ENCODE measurements around the gene HADH.
"Not testable (repeated sequence)": the region's sequence is repeated elsewhere in the genome, so short reads cannot be mapped to it uniquely, and the experiment has no call there.

Gene HADH

GRCh38 chr4:107996949-107997788 is 7.5 kb downstream of the HADH start:
- peak; percentile 71 for DNase-seq

- DNase-seq: no peak
Measured at GRCh38 chr4:107997794-107998193, 8.1 kb downstream of the HADH start.

- no peak for DNase-seq
Measured at GRCh38 chr4:107999932-108000539, 10.3 kb downstream of the HADH start.

- DNase-seq: peak; percentile 21
Measured at GRCh38 chr4:108001540-108002135, 11.9 kb downstream of the HADH start.

- DNase-seq: no peak
Measured at GRCh38 chr4:108003982-108004515, 14.4 kb downstream of the HADH start.

- DNase-seq: no peak
Measured at GRCh38 chr4:108004646-108005045, 15.0 kb downstream of the HADH start.

- DNase-seq: no peak
Measured at GRCh38 chr4:108005807-108006206, 16.1 kb downstream of the HADH start.

- DNase-seq: no peak
Measured at GRCh38 chr4:108006361-108006760, 16.7 kb downstream of the HADH start.

- no peak for DNase-seq
Measured at GRCh38 chr4:108007984-108008383, 18.3 kb downstream of the HADH start.

- peak; percentile 72 for DNase-seq
Measured at GRCh38 chr4:108008721-108009120, 19.0 kb downstream of the HADH start.

GRCh38 chr4:108010167-108010566 is 20.5 kb downstream of the HADH start:
- peak; percentile 88 for DNase-seq

- not testable (repeated sequence) for DNase-seq
Measured at GRCh38 chr4:108012382-108012781, 22.7 kb downstream of the HADH start.

GRCh38 chr4:108013327-108013726 is 23.6 kb downstream of the HADH start:
- DNase-seq: no peak

GRCh38 chr4:108013955-108014354 is 24.3 kb downstream of the HADH start:
- DNase-seq: no peak

GRCh38 chr4:108018040-108018883 is 28.6 kb downstream of the HADH start:
- DNase-seq: peak; percentile 70

- no peak for DNase-seq
Measured at GRCh38 chr4:108018884-108019187, 29.1 kb downstream of the HADH start.

- DNase-seq: no peak
Measured at GRCh38 chr4:108024085-108024877, 34.6 kb downstream of the HADH start.

GRCh38 chr4:108024878-108025165 is 35.1 kb downstream of the HADH start:
- no peak for DNase-seq

- DNase-seq: no peak
Measured at GRCh38 chr4:108029016-108029720, 39.5 kb downstream of the HADH start.

GRCh38 chr4:108029731-108030130 is 40.0 kb downstream of the HADH start:
- DNase-seq: no peak

GRCh38 chr4:108030332-108030731 is 40.6 kb downstream of the HADH start:
- DNase-seq: peak; percentile 41
